Inflammatory macrophage treated with lipopolysaccharide for 4 hours (primary cell): ENCODE data around the gene SLCO2B1.
A peak's percentile ranks its signal among the peaks of the same experiment; 100 is the strongest.

Source experiments
- DNase-seq: peaks from one replicate; pipeline ENCODE4 v3.0.0-alpha.2; 2020

Gene SLCO2B1

GRCh38 chr11:75229466-75229865, 78.6 kb downstream of the SLCO2B1 start:
- DNase-seq, result no peak

- DNase-seq, result no peak
Observed at GRCh38 chr11:75230621-75231020, 79.7 kb downstream of the SLCO2B1 start.

- peak; percentile 59 for DNase-seq
Observed at GRCh38 chr11:75233754-75234172, 82.9 kb downstream of the SLCO2B1 start.

GRCh38 chr11:75236062-75236461, 85.2 kb downstream of the SLCO2B1 start:
- DNase-seq, result no peak

- DNase-seq, result no peak
Observed at GRCh38 chr11:75237050-75237449, 86.1 kb downstream of the SLCO2B1 start.

- DNase-seq, result no peak
Observed at GRCh38 chr11:75238595-75239440, 87.9 kb downstream of the SLCO2B1 start.

GRCh38 chr11:75239531-75240290, 88.8 kb downstream of the SLCO2B1 start:
- DNase-seq, result no peak

- DNase-seq, result no peak
Observed at GRCh38 chr11:75240311-75241035, 89.6 kb downstream of the SLCO2B1 start, which contains the start of gene TPBGL. Gene TPBGL (plus strand): TSS chr11:75240774. CDS start chr11:75241050, 276 bp downstream.

- peak; percentile 87 for DNase-seq
Observed at GRCh38 chr11:75241036-75241905, 90.4 kb downstream of the SLCO2B1 start.

- DNase-seq, result no peak
Observed at GRCh38 chr11:75241906-75242644, 91.2 kb downstream of the SLCO2B1 start.

- DNase-seq, result no peak
Observed at GRCh38 chr11:75242722-75243600, 92.1 kb downstream of the SLCO2B1 start.

- no peak for DNase-seq
Observed at GRCh38 chr11:75244052-75244814, 93.3 kb downstream of the SLCO2B1 start.

GRCh38 chr11:75245356-75246005, 94.6 kb downstream of the SLCO2B1 start:
- DNase-seq, result no peak

GRCh38 chr11:75246006-75246670, 95.2 kb downstream of the SLCO2B1 start:
- no peak for DNase-seq

- DNase-seq, result no peak
Observed at GRCh38 chr11:75246671-75247350, 95.9 kb downstream of the SLCO2B1 start.

- no peak for DNase-seq
Observed at GRCh38 chr11:75248924-75249256, 98.0 kb downstream of the SLCO2B1 start.

- no peak for DNase-seq
Observed at GRCh38 chr11:75249704-75250103, 98.8 kb downstream of the SLCO2B1 start.

- no peak for DNase-seq
Observed at GRCh38 chr11:75254326-75254725, 103.4 kb downstream of the SLCO2B1 start.
